Sigmoid colon (tissue), 3 donors: Measurements from ENCODE around the gene SH2B2.

ENCODE experiments used
- POLR2A ChIP-seq, 2 donors: fragments of 450-650 bp; IDR thresholded peaks; one replicate each; pipeline ENCODE4 v1.6.1; 2016; ENCODE audit warnings: antibody characterized with exemption in 2 of 2, mild to moderate bottlenecking in 2 of 2, moderate library complexity in 2 of 2
- TF ChIP-seq, protein P1 (sequence below), 4 experiments: fragments of 450-650 bp in 3 of 4; fragments of 200-600 bp in 1 of 4; IDR thresholded peaks; one replicate each; pipeline ENCODE4 v1.5.1; 2016 to 2019; ENCODE audit warnings: antibody characterized with exemption in 4 of 4, mild to moderate bottlenecking in 3 of 4, moderate library complexity in 2 of 4

DNA sequence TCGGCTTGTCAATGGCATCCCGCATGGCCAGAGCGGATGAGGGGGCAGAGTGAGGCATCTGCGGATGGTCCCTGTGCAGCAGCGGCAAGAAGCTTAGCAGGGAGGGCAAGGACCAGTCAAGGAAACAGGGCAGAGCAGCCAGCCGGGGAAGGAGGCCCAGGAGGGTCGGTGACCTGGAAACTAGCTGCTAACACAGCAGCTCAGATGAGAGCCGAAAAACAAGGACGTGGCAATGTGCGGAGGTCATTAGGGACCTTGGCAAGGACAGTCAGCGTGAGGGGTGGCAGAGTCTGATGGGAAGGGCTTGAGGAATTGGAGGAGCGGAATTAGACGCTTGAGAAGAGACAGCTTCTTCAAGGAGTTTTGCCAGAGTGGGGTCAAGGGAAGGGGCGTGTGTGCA lies 20.1 kb upstream of the SH2B2 start:
- TF ChIP-seq, protein P1, sequence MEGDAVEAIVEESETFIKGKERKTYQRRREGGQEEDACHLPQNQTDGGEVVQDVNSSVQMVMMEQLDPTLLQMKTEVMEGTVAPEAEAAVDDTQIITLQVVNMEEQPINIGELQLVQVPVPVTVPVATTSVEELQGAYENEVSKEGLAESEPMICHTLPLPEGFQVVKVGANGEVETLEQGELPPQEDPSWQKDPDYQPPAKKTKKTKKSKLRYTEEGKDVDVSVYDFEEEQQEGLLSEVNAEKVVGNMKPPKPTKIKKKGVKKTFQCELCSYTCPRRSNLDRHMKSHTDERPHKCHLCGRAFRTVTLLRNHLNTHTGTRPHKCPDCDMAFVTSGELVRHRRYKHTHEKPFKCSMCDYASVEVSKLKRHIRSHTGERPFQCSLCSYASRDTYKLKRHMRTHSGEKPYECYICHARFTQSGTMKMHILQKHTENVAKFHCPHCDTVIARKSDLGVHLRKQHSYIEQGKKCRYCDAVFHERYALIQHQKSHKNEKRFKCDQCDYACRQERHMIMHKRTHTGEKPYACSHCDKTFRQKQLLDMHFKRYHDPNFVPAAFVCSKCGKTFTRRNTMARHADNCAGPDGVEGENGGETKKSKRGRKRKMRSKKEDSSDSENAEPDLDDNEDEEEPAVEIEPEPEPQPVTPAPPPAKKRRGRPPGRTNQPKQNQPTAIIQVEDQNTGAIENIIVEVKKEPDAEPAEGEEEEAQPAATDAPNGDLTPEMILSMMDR (IDR thresholded peaks at IDR 0.05) = no peak
- no peak for TF ChIP-seq POLR2A (IDR thresholded peaks at IDR 0.05)
